Right ventricle myocardium superior (tissue), 1 donor: Measurements from ENCODE around the gene KCTD11. TPM values are rescaled to one million over a fixed set of nuclear protein-coding genes. Genes with fewer than 3 reads are reported as not detected.
A peak's percentile ranks its signal among the peaks of the same experiment; 100 is the strongest.

Experiments
- ATAC-seq: fragments of 200-7000 bp; cut with Tn5 transposase; one replicate; pipeline ENCODE4 v1.9.1; 2020; ENCODE audit warnings: mild to moderate bottlenecking; ENCODE audit not compliant: poor library complexity
- DNase-seq: peaks from one replicate; pipeline ENCODE4 v3.0.0-alpha.2; 2020
- intact Hi-C: fragments of 100-400 bp; cut with DNase I; formaldehyde crosslinking; loops from one replicate; pipeline ENCODE4 v1.11.2; 2022
- total RNA-seq: library from RNA; stranded (reverse); fragmentation: NEBNext Ultra II Directional; extraction: Animal tissue kit (Norgen Biotek cat#: 25700); gene quantifications from one replicate; pipeline ENCODE4 v1.2.1, GENCODE V29; 2021
- donor health status: DM: no; HTN: yes; CAD: no; lungs with severe emphysema.

Gene KCTD11
- total RNA-seq, 1 donor from 2014 or later = 4.4 TPM

- intact Hi-C loops = loop anchor here (5.0 kb wide), 1 partner anchor 33 kb away; the partner anchor contains the start of gene TMEM95
- no peak for DNase-seq
- no peak for ATAC-seq
Measured at GRCh38 chr17:7389924-7390910, 38.3 kb downstream of the KCTD11 start.

- no peak for ATAC-seq
- intact Hi-C loops = loop anchor here (5.0 kb wide), 1 partner anchor 34 kb away; the partner anchor contains the start of gene TMEM95
- no peak for DNase-seq
Measured at GRCh38 chr17:7391307-7391706, 39.3 kb downstream of the KCTD11 start.

- intact Hi-C loops = loop anchor here (5.0 kb wide), 1 partner anchor 36 kb away; the partner anchor contains the start of gene TMEM95
- ATAC-seq (no peak), DNase-seq (no peak)
Measured at GRCh38 chr17:7392696-7393612, 41.0 kb downstream of the KCTD11 start.

GRCh38 chr17:7393613-7394451, 41.9 kb downstream of the KCTD11 start:
- ATAC-seq = peak; percentile 20
- intact Hi-C loops = loop anchor here (5.0 kb wide), 1 partner anchor 37 kb away; the partner anchor contains the start of gene TMEM95
- DNase-seq = no peak

GRCh38 chr17:7394452-7395191, 42.7 kb downstream of the KCTD11 start, which contains the start of gene PLSCR3:
Gene PLSCR3 (minus strand): TSS chr17:7394525. CDS start chr17:7394110, 415 bp downstream.
- ATAC-seq (peak; percentile 95), DNase-seq (peak; percentile 95)
- intact Hi-C loops = loop anchor here (5.0 kb wide), 1 partner anchor 37 kb away; the partner anchor contains the start of gene TMEM95

GRCh38 chr17:7396147-7396546, 44.2 kb downstream of the KCTD11 start:
- DNase-seq (no peak), ATAC-seq (no peak)
- intact Hi-C loops = no loop called here

- DNase-seq = no peak
- ATAC-seq = no peak
- intact Hi-C loops = no loop called here
Measured at GRCh38 chr17:7398612-7399011, 46.6 kb downstream of the KCTD11 start.

GRCh38 chr17:7403043-7403726, 51.2 kb downstream of the KCTD11 start:
- DNase-seq (peak; percentile 83), ATAC-seq (peak; percentile 24)
- intact Hi-C loops = no loop called here

GRCh38 chr17:7403727-7403976, 51.7 kb downstream of the KCTD11 start:
- DNase-seq (no peak), ATAC-seq (peak; percentile 61)
- intact Hi-C loops = no loop called here

GRCh38 chr17:7403977-7404736, 52.2 kb downstream of the KCTD11 start, which contains the start of gene TMEM256:
Gene TMEM256 (minus strand): TSS chr17:7404097. CDS start chr17:7404084, 13 bp downstream.
- DNase-seq (peak; percentile 99), ATAC-seq (peak; percentile 93)
- intact Hi-C loops = no loop called here

Other genes with a start within 250 kb of the KCTD11 start
- 0.40 TPM for gene ASGR2, start 237.3 kb upstream of the KCTD11 start, total RNA-seq
- 0.19 TPM for gene ASGR1, start 172.8 kb upstream of the KCTD11 start, total RNA-seq
- gene DLG4, start 132.3 kb upstream of the KCTD11 start, total RNA-seq = 20.4 TPM
- 2,247 TPM for gene ACADVL, start 132.2 kb upstream of the KCTD11 start, total RNA-seq
- 20.4 TPM for gene DVL2, start 117.6 kb upstream of the KCTD11 start, total RNA-seq
- 19.4 TPM for gene PHF23, start 112.7 kb upstream of the KCTD11 start, total RNA-seq
- gene GABARAP, start 109.7 kb upstream of the KCTD11 start, total RNA-seq = 432 TPM
- 109 TPM for gene CTDNEP1, start 100.4 kb upstream of the KCTD11 start, total RNA-seq
- 71.6 TPM for gene ELP5, start 99.9 kb upstream of the KCTD11 start, total RNA-seq
- 0.94 TPM for gene CLDN7, start 89.7 kb upstream of the KCTD11 start, total RNA-seq
- gene SLC2A4, start 70.4 kb upstream of the KCTD11 start, total RNA-seq = 141 TPM
- 0.75 TPM for gene YBX2, start 57.5 kb upstream of the KCTD11 start, total RNA-seq
- 295 TPM for gene EIF5A, start 44.5 kb upstream of the KCTD11 start, total RNA-seq
- 68.8 TPM for gene GPS2, start 36.8 kb upstream of the KCTD11 start, total RNA-seq
- gene NEURL4, start 22.8 kb upstream of the KCTD11 start, total RNA-seq = 26.2 TPM
- 14.9 TPM for gene ACAP1, start 15.6 kb upstream of the KCTD11 start, total RNA-seq
- not detected for gene TMEM95, start 3.0 kb downstream of the KCTD11 start, total RNA-seq
- gene TNK1, start 28.9 kb downstream of the KCTD11 start, total RNA-seq = 2.1 TPM
- 14.0 TPM for gene PLSCR3, start 42.4 kb downstream of the KCTD11 start, total RNA-seq
- 61.5 TPM for gene TMEM256, start 51.9 kb downstream of the KCTD11 start, total RNA-seq
- gene NLGN2, start 55.7 kb downstream of the KCTD11 start, total RNA-seq = 5.8 TPM
- gene SPEM1, start 68.2 kb downstream of the KCTD11 start, total RNA-seq = not detected
- not detected for gene SPEM2, start 73.5 kb downstream of the KCTD11 start, total RNA-seq
- not detected for gene SPEM3, start 76.7 kb downstream of the KCTD11 start, total RNA-seq
- 1.7 TPM for gene TMEM102, start 83.3 kb downstream of the KCTD11 start, total RNA-seq
- gene FGF11, start 87.3 kb downstream of the KCTD11 start, total RNA-seq = 9.8 TPM
- gene CHRNB1, start 92.9 kb downstream of the KCTD11 start, total RNA-seq = 9.8 TPM
- gene ZBTB4, start 127.5 kb downstream of the KCTD11 start, total RNA-seq = 60.3 TPM
- not detected for gene SLC35G6, start 129.3 kb downstream of the KCTD11 start, total RNA-seq
- 32.9 TPM for gene POLR2A, start 132.2 kb downstream of the KCTD11 start, total RNA-seq
- gene TNFSF12, start 196.9 kb downstream of the KCTD11 start, total RNA-seq = 34.6 TPM
- gene TNFSF13, start 206.6 kb downstream of the KCTD11 start, total RNA-seq = 8.3 TPM
- 30.8 TPM for gene SENP3, start 209.8 kb downstream of the KCTD11 start, total RNA-seq
- gene CD68, start 227.5 kb downstream of the KCTD11 start, total RNA-seq = 32.0 TPM
- 25.9 TPM for gene MPDU1, start 231.7 kb downstream of the KCTD11 start, total RNA-seq
- gene SOX15, start 237.9 kb downstream of the KCTD11 start, total RNA-seq = 0.91 TPM